Kidney epithelial cell (primary cell): ENCODE data around the gene MANEAL. TPM values are rescaled to one million over a fixed set of nuclear protein-coding genes. Genes with fewer than 3 reads are reported as not detected.

ENCODE experiments used
- DNase-seq: peaks from one replicate; pipeline ENCODE4 v3.0.0-alpha.2; 2010; ENCODE audit warnings: low read depth
- H3K27me3 ChIP-seq: 2 replicates; pipeline ENCODE4 v1.6.0; 2011; ENCODE audit warnings: low read length; ENCODE audit not compliant: control insufficient read depth, insufficient read depth
- H3K36me3 ChIP-seq: 2 replicates; pipeline ENCODE4 v1.5.1; 2011; ENCODE audit warnings: low read length; ENCODE audit not compliant: control insufficient read depth, insufficient read depth
- H3K4me3 ChIP-seq: 2 replicates; pipeline ENCODE4 v1.5.1; 2011; ENCODE audit warnings: low read depth, mild to moderate bottlenecking, control low read depth, low read length
- total RNA-seq: library from RNA; depleted of rRNA; stranded (reverse); fragments of >200 nt; gene quantifications from 2 replicates; pipeline ENCODE4 v1.2.3, GENCODE V29; 2015
- TF ChIP-seq, protein P1 (sequence below): IDR thresholded peaks from 2 replicates; pipeline ENCODE4 v1.5.1; 2011; ENCODE audit warnings: mild to moderate bottlenecking, moderate library complexity, low read length, control low read depth, inconsistent platforms; ENCODE audit not compliant: insufficient read depth, poor library complexity, severe bottlenecking

Gene MANEAL
- total RNA-seq, 1 donor from 2014 or later: 8.7 TPM

DNA sequence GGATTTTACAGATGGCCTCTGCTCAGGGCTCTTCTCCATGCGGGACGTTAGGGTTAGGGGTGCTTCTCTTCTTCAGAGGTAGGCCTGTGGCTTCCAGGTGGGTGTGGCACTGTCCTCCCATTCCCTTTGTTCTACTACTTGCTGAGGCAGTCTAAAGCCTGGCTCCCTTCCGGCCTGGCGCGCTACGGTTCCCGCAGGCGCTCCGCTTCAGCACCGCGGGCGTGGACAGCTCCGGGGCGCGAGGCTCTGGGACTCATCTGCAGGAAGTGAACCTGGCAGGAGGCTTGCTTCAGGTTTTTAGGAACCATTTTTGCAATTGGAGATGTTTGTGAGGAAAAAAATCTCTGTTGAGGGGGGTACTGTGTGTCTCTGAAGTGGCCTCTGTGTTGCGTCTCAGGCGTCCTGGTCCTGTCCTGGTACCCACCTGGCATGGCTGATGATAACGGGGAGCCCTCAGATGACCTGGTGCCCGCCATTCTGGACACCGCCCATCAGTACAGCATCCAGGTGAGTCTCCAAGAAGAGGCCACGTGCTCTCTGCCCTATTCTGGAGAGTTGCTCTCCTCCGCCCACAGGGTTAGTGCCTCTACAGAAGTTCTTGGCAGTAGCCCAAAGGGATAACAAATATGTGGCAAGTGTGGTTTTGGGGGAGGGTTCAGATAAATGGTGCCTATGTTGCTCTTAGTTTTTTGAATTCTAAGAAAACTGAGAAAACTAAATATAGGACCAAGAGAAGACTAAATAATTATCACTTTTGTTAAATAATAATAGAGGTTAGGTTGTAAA, 1.9 kb downstream of the MANEAL start:
- Histone ChIP-seq H3K27me3 (peaks cover 27% of the 10 kb centered on the region), H3K36me3 (no peaks in the 10 kb centered on the region), H3K4me3 (no peak overlapping the region)
- DNase-seq: no peak
- TF ChIP-seq, protein P1, sequence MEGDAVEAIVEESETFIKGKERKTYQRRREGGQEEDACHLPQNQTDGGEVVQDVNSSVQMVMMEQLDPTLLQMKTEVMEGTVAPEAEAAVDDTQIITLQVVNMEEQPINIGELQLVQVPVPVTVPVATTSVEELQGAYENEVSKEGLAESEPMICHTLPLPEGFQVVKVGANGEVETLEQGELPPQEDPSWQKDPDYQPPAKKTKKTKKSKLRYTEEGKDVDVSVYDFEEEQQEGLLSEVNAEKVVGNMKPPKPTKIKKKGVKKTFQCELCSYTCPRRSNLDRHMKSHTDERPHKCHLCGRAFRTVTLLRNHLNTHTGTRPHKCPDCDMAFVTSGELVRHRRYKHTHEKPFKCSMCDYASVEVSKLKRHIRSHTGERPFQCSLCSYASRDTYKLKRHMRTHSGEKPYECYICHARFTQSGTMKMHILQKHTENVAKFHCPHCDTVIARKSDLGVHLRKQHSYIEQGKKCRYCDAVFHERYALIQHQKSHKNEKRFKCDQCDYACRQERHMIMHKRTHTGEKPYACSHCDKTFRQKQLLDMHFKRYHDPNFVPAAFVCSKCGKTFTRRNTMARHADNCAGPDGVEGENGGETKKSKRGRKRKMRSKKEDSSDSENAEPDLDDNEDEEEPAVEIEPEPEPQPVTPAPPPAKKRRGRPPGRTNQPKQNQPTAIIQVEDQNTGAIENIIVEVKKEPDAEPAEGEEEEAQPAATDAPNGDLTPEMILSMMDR: no peak

DNA sequence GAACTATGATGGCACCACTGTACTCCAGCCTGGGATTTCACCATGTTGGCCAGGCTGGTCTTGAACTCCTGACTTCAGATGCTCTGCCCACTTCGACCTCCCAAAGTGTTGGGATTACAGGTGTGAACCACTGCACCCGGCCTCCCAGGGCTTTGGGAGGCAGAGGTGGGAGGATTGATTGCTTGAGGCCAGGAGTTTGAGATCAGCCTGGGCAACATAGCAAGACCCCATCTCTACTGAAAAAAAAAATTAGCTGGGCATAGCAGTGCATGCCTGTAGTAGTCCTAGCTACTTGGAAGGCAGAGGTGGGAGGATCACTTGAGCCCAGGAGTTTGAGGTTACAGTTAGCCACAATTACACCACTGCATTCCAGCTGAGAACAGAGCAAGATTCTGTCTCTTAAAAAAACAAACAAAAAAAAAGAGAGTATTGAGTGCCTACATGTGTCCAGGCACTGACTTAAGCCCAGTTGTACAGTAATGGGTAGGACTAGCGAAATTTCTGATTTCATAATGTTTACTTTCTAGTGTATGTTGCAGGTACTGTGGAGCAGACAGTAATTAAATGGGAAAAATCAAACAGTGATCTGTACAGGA, 4.2 kb downstream of the MANEAL start:
- Histone ChIP-seq H3K27me3 (peaks cover 19% of the 10 kb centered on the region), H3K36me3 (no peaks in the 10 kb centered on the region), H3K4me3 (no peak overlapping the region)
- DNase-seq: no peak
- TF ChIP-seq, protein P1: no peak

DNA sequence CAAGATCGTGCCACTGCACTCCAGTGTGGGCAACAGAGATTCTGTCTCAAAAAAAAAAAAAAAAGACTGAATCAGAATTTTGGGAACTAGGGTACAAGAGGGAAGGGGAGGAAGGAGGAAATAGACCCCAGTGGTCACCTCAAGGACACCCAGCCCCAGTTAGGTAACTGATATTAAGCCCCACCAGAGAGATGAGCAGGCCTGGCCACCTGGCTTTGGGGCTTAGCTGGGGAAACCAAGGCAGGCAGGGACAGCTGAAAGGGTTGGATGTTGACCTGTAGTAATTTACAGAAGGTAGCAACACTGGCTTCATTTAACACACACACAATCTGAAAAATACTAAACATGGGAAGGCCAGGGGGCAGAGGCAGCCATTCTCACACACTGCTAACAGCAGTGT, 8.8 kb downstream of the MANEAL start:
- DNase-seq: no peak
- H3K27me3 ChIP-seq: no peaks in the 10 kb centered on the region
- peaks cover 3% of the 10 kb centered on the region for H3K36me3 ChIP-seq
- H3K4me3 ChIP-seq: no peak overlapping the region
- TF ChIP-seq, protein P1: no peak

DNA sequence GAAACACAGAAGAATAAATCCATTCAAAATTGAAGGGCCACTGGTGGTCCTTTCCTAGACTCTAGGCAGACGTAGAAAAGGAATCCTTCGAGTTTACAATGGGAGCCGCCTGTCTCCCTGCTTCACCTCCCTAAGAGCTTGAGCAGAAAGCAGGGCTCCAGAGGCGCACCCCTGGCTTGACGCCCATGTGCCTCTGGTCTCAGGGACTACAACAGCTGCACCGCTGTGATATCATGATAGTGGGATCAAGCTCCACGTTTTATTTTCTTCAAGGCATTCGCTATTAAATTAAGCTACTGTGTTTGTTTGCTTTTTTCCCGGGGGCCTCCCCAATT, 13.5 kb downstream of the MANEAL start:
- Histone ChIP-seq H3K4me3 (peak overlapping the region; percentile 58), H3K27me3 (no peaks in the 10 kb centered on the region), H3K36me3 (peaks cover 3% of the 10 kb centered on the region)
- no peak for DNase-seq
- TF ChIP-seq, protein P1: no peak

GRCh38 chr1:37807555-37808368, 14.1 kb downstream of the MANEAL start, which contains the start of the genes C1orf122 and YRDC:
C1orf122 (plus strand) TSS chr1:37807790; CDS start chr1:37808405, 615 bp downstream.
YRDC (minus strand) TSS chr1:37808208; CDS start chr1:37808180, 28 bp downstream.
- DNase-seq: peak; percentile 63
- TF ChIP-seq, protein P1: no peak
- peaks cover 3% of the 10 kb centered on the region for H3K36me3 ChIP-seq
- H3K4me3 ChIP-seq: peak within 1 kb of the TSS; percentile 58
- no peaks in the 10 kb centered on the region for H3K27me3 ChIP-seq
